ENCODE measurements around the gene TAF7.

Gene TAF7

GRCh38 chr5:141356950-141357349, 36.4 kb upstream of the TAF7 start:
- TF ChIP-seq RARB (CRISPR knock-in tag; IDR thresholded peaks at IDR 0.05) (no peak), BACH2 (CRISPR knock-in tag; IDR thresholded peaks at IDR 0.05; ENCODE audit: borderline replicate concordance) (no peak), POU6F1 (CRISPR knock-in tag; IDR thresholded peaks at IDR 0.05; ENCODE audit: borderline replicate concordance, low read depth) (no peak), GLIS3 (CRISPR knock-in tag; IDR thresholded peaks at IDR 0.05) (no peak), TOX (CRISPR knock-in tag; IDR thresholded peaks at IDR 0.05; ENCODE audit: borderline replicate concordance) (no peak), TSHZ2 (CRISPR knock-in tag; IDR thresholded peaks at IDR 0.05) (no peak)
- TF ChIP-seq, protein P1, sequence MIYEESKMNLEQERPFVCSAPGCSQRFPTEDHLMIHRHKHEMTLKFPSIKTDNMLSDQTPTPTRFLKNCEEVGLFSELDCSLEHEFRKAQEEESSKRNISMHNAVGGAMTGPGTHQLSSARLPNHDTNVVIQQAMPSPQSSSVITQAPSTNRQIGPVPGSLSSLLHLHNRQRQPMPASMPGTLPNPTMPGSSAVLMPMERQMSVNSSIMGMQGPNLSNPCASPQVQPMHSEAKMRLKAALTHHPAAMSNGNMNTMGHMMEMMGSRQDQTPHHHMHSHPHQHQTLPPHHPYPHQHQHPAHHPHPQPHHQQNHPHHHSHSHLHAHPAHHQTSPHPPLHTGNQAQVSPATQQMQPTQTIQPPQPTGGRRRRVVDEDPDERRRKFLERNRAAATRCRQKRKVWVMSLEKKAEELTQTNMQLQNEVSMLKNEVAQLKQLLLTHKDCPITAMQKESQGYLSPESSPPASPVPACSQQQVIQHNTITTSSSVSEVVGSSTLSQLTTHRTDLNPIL (CRISPR knock-in tag; IDR thresholded peaks at IDR 0.05; ENCODE audit: low read depth): no peak
- ATAC-seq: no peak

- no peak for ATAC-seq
- no peak for TF ChIP-seq ZFP3 (CRISPR knock-in tag; IDR thresholded peaks at IDR 0.05)
Observed at GRCh38 chr5:141356133-141356532, 35.5 kb upstream of the TAF7 start.

DNA sequence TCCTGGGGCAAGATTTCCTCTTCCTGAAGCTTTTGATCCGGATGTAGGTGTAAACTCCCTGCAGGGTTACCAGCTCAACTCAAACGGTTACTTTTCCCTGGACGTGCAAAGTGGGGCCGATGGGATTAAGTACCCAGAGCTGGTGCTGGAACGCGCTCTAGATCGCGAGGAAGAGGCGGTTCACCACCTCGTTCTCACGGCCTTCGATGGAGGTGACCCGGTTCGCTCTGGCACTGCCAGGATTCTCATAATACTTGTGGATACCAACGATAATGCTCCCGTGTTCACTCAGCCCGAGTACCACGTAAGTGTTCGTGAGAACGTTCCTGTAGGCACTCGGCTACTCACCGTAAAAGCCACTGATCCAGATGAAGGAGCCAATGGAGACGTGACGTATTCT, 35.1 kb upstream of the TAF7 start:
- TF ChIP-seq CSDC2 (CRISPR knock-in tag; IDR thresholded peaks at IDR 0.05) (no peak), ZFP30 (CRISPR knock-in tag; IDR thresholded peaks at IDR 0.05) (no peak), CSRNP3 (CRISPR knock-in tag; IDR thresholded peaks at IDR 0.05) (no peak), ZFP3 (CRISPR knock-in tag; IDR thresholded peaks at IDR 0.05) (no peak), RARB (CRISPR knock-in tag; IDR thresholded peaks at IDR 0.05) (no peak), ZNF8 (CRISPR knock-in tag; IDR thresholded peaks at IDR 0.05) (no peak), ZNF70 (CRISPR knock-in tag; IDR thresholded peaks at IDR 0.05) (no peak), TSHZ2 (CRISPR knock-in tag; IDR thresholded peaks at IDR 0.05) (no peak), GLIS3 (CRISPR knock-in tag; IDR thresholded peaks at IDR 0.05) (no peak), TCF4 (CRISPR knock-in tag; IDR thresholded peaks at IDR 0.05; ENCODE audit: borderline replicate concordance) (no peak), ZNF565 (CRISPR knock-in tag; conservative IDR thresholded peaks at IDR 0.05; ENCODE audit: low read depth) (no peak), BACH2 (CRISPR knock-in tag; IDR thresholded peaks at IDR 0.05; ENCODE audit: borderline replicate concordance) (no peak), TOX (CRISPR knock-in tag; IDR thresholded peaks at IDR 0.05; ENCODE audit: borderline replicate concordance) (no peak), ARNTL (CRISPR knock-in tag; IDR thresholded peaks at IDR 0.05; ENCODE audit: borderline replicate concordance, low read depth) (no peak), ZC3H10 (CRISPR knock-in tag; IDR thresholded peaks at IDR 0.05) (no peak)
- TF ChIP-seq, protein P2, sequence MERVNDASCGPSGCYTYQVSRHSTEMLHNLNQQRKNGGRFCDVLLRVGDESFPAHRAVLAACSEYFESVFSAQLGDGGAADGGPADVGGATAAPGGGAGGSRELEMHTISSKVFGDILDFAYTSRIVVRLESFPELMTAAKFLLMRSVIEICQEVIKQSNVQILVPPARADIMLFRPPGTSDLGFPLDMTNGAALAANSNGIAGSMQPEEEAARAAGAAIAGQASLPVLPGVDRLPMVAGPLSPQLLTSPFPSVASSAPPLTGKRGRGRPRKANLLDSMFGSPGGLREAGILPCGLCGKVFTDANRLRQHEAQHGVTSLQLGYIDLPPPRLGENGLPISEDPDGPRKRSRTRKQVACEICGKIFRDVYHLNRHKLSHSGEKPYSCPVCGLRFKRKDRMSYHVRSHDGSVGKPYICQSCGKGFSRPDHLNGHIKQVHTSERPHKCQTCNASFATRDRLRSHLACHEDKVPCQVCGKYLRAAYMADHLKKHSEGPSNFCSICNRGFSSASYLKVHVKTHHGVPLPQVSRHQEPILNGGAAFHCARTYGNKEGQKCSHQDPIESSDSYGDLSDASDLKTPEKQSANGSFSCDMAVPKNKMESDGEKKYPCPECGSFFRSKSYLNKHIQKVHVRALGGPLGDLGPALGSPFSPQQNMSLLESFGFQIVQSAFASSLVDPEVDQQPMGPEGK (CRISPR knock-in tag; IDR thresholded peaks at IDR 0.05; ENCODE audit: borderline replicate concordance): no peak
- TF ChIP-seq, protein P1 (CRISPR knock-in tag; IDR thresholded peaks at IDR 0.05; ENCODE audit: low read depth): no peak
- no peak for ATAC-seq

Measured in SK-N-SH treated with all-trans-retinoic acid at 6 μM for 48 hours (cell line).